Measurements from ENCODE around the gene ANKRD13D. TPM values are rescaled to one million over a fixed set of nuclear protein-coding genes. Genes with fewer than 3 reads are reported as not detected.
A peak's percentile ranks its signal among the peaks of the same experiment; 100 is the strongest.

ANKRD13D gene
- total RNA-seq, 1 experiment from 2014 or later, result 58.9 TPM

DNA sequence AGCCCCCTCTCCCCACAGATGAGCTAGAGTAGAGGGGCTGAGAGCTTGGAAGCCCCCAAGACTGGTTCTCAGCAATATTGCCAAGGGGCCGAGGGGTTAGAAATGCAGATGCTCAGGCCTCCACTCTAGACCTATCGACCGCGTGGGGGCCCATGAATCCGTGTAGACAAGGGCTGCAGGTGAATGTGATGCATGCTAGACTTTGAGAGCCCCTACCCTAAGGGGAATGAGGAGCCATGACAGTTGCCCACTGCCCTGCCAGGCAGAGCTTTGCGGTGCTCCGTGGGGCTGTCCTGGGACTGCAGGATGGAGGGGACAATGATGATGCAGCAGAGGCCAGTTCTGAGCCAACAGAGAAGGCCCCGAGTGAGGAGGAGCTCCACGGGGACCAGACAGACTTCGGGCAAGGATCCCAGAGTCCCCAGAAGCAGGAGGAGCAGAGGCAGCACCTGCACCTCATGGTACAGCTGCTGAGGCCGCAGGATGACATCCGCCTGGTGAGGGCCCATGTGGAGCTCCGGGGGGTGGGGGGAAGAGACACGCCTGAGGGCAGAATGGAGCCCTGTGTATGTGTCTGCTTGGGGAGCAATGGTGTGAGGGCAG is 15.5 kb downstream of the ANKRD13D start:
- peak overlapping the region; percentile 93 for H3K4me2 ChIP-seq (ENCODE audit: low read length)
- H3K27ac ChIP-seq (ENCODE audit: low read length), result no peak overlapping the region; the same call in 1 of the 2 replicates
- H3K4me3 ChIP-seq (ENCODE audit: low read length), result peak overlapping the region; percentile 93
- no peak for DNase-seq
- TSS peak; percentile 33 for BruUV-seq (replicated peaks)
- ChIA-PET POLR2A (ENCODE audit: unreplicated experiment) (interaction anchor here (0.5 kb wide), 1 partner anchor 13 kb away, joined by 5 read pairs; no protein-coding TSS in a partner anchor), CTCF (no interaction called here)
- H3F3A ChIP-seq (ENCODE audit: low read length, unreplicated experiment), result no peaks in the 10 kb centered on the region
- H3K9ac ChIP-seq (ENCODE audit: low read length), result peak overlapping the region; percentile 91
- TF ChIP-seq CTCF (conservative IDR thresholded peaks at IDR 0.05; ENCODE audit: low read depth, low read length) (no peak), EZH2 (IDR thresholded peaks at IDR 0.05; ENCODE audit: low read length, unreplicated experiment) (no peak), EZH2phosphoT487 (IDR thresholded peaks at IDR 0.05; ENCODE audit: borderline replicate concordance, low read length) (no peak)
- H3K27me3 ChIP-seq (ENCODE audit: low read length), result no peaks in the 10 kb centered on the region
- no peaks in the 10 kb centered on the region for H3K9me2 ChIP-seq (replicated peaks; ENCODE audit: low read length)
- intact Hi-C loops (cut with micrococcal nuclease), result loop anchor here (5.0 kb wide), 1 partner anchor 37 kb away; the partner anchor contains the start of gene GRK2
- H3K36me3 ChIP-seq (ENCODE audit: low read depth, low read length), result peaks cover 11% of the 10 kb centered on the region; the same call in 1 of the 2 replicates
- H4K20me1 ChIP-seq (ENCODE audit: low read length), result no peaks in the 10 kb centered on the region
- peaks cover 15% of the 10 kb centered on the region for H3K79me2 ChIP-seq (ENCODE audit: low read length)
- H3K9me3 ChIP-seq (ENCODE audit: low read length), result no peaks in the 10 kb centered on the region
- H2AFZ ChIP-seq (ENCODE audit: low read length), result peak overlapping the region; percentile 54; the same call in 1 of the 2 replicates
- no peak for ATAC-seq
- H3K4me1 ChIP-seq (ENCODE audit: insufficient read depth, low read length), result peaks cover 18% of the 10 kb centered on the region

DNA sequence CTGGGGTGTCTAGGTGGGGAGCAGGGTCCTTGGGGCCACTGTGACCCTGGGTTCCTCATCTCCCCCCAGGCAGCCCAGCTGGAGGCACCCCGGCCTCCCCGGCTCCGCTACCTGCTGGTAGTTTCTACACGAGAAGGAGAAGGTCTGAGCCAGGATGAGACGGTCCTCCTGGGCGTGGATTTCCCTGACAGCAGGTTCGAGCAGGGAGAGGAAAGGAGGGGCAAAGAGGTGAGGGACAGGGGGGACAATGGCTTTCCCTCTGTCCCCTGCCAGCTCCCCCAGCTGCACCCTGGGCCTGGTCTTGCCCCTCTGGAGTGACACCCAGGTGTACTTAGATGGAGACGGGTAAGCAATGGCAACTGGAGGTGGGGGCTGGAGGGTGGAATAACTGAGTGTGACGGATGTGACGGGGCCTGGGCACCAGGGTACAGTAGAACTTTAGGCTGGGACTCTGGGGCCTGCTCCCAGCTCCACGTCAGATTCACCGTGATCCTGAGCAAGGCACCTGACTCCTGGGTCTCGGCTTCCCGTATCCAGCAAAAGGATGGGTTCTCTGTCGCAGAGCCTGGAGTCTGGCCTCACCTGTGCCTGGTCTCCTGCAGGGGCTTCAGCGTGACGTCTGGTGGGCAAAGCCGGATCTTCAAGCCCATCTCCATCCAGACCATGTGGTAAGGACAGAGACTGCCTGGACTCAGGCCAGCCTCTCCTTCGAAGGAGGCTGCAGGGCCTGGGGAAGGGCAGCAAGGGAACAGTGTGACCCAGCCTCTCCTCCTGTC is 17.9 kb downstream of the ANKRD13D start:
- H4K20me1 ChIP-seq (ENCODE audit: low read length), result no peaks in the 10 kb centered on the region
- no peak for DNase-seq
- CTCF ChIA-PET, result no interaction called here
- H3K27me3 ChIP-seq (ENCODE audit: low read length), result no peaks in the 10 kb centered on the region
- H3K4me3 ChIP-seq (ENCODE audit: low read length), result no peak overlapping the region
- H3K9ac ChIP-seq (ENCODE audit: low read length), result no peak overlapping the region
- no peak overlapping the region for H2AFZ ChIP-seq (ENCODE audit: low read length)
- H3K9me3 ChIP-seq (ENCODE audit: low read length), result no peaks in the 10 kb centered on the region
- no peaks in the 10 kb centered on the region for H3K9me2 ChIP-seq (replicated peaks; ENCODE audit: low read length)
- no peak for ATAC-seq
- H3K4me2 ChIP-seq (ENCODE audit: low read length), result no peak overlapping the region
- H3K79me2 ChIP-seq (ENCODE audit: low read length), result peaks cover 15% of the 10 kb centered on the region
- TF ChIP-seq EZH2 (IDR thresholded peaks at IDR 0.05; ENCODE audit: low read length, unreplicated experiment) (no peak), CTCF (conservative IDR thresholded peaks at IDR 0.05; ENCODE audit: low read depth, low read length) (no peak), EZH2phosphoT487 (IDR thresholded peaks at IDR 0.05; ENCODE audit: borderline replicate concordance, low read length) (no peak)
- H3K36me3 ChIP-seq (ENCODE audit: low read depth, low read length), result peaks cover 7% of the 10 kb centered on the region; the same call in 1 of the 2 replicates
- intact Hi-C loops (cut with micrococcal nuclease), result no loop called here
- POLR2A ChIA-PET (ENCODE audit: unreplicated experiment), result interaction anchor here (0.5 kb wide), 1 partner anchor 201 kb away, joined by 3 read pairs; no protein-coding TSS in a partner anchor
- H3F3A ChIP-seq (ENCODE audit: low read length, unreplicated experiment), result peaks cover under 1% of the 10 kb centered on the region
- BruUV-seq (replicated peaks), result no TSS peak
- H3K4me1 ChIP-seq (ENCODE audit: insufficient read depth, low read length), result peaks cover 24% of the 10 kb centered on the region
- H3K27ac ChIP-seq (ENCODE audit: low read length), result no peak overlapping the region
